H9 (cell line): ENCODE results near the gene SIGLEC1. TPM values are rescaled to one million over a fixed set of nuclear protein-coding genes. Genes with fewer than 3 reads are reported as not detected.

Experiments used
- DNase-seq: peaks from one replicate; pipeline ENCODE4 v3.0.0-alpha.2; 2017
- H2AFZ ChIP-seq: one replicate; pipeline ENCODE4 v1.6.1; 2013; ENCODE audit warnings: mild to moderate bottlenecking, low read length, control low read depth, moderate library complexity
- H2AK5ac ChIP-seq: 2 replicates; pipeline ENCODE4 v1.6.1; 2013; ENCODE audit warnings: low read length, control low read depth, mixed read lengths; ENCODE audit not compliant: insufficient read length
- H2BK120ac ChIP-seq: one replicate; pipeline ENCODE4 v1.6.1; 2013; ENCODE audit warnings: low read depth, mild to moderate bottlenecking, low read length, control low read depth, inconsistent platforms; ENCODE audit not compliant: poor library complexity, severe bottlenecking
- H2BK12ac ChIP-seq: 2 replicates; pipeline ENCODE4 v1.6.1; 2013; ENCODE audit warnings: low read length, control low read depth, mixed read lengths, low read depth; ENCODE audit not compliant: insufficient read length
- H2BK15ac ChIP-seq: 2 replicates; pipeline ENCODE4 v1.6.1; 2013; ENCODE audit warnings: low read depth, low read length, control low read depth
- H2BK20ac ChIP-seq: one replicate; pipeline ENCODE4 v1.6.1; 2013; ENCODE audit warnings: low read depth, mild to moderate bottlenecking, low read length, control low read depth, inconsistent platforms; ENCODE audit not compliant: poor library complexity, severe bottlenecking
- H2BK5ac ChIP-seq: 2 replicates; pipeline ENCODE4 v1.6.1; 2013; ENCODE audit warnings: low read length, control low read depth, mixed read lengths; ENCODE audit not compliant: insufficient read length
- H3K14ac ChIP-seq: 2 replicates; pipeline ENCODE4 v1.6.1; 2013; ENCODE audit warnings: low read length, control low read depth; ENCODE audit not compliant: insufficient read depth
- H3K18ac ChIP-seq: 2 replicates; pipeline ENCODE4 v1.6.1; 2013; ENCODE audit warnings: low read depth, mild to moderate bottlenecking, mixed read lengths, low read length, control low read depth; ENCODE audit not compliant: insufficient read length
- H3K23ac ChIP-seq: 2 replicates; pipeline ENCODE4 v1.6.1; 2013; ENCODE audit warnings: low read length, control low read depth, mixed read lengths, low read depth; ENCODE audit not compliant: insufficient read length
- H3K23me2 ChIP-seq: 2 replicates; pipeline ENCODE4 v1.6.1; 2013; ENCODE audit warnings: low read depth, mild to moderate bottlenecking, mixed read lengths, low read length, control low read depth; ENCODE audit not compliant: insufficient read length, poor library complexity, severe bottlenecking
- H3K27ac ChIP-seq: 2 replicates; pipeline ENCODE4 v1.5.1; 2013; ENCODE audit warnings: low read length, control low read depth, mixed read lengths, low read depth; ENCODE audit not compliant: insufficient read length
- H3K27me3 ChIP-seq: 2 replicates; pipeline ENCODE4 v1.6.1; 2013; ENCODE audit warnings: low read length, control low read depth, inconsistent platforms; ENCODE audit not compliant: insufficient read depth
- H3K4ac ChIP-seq: 2 replicates; pipeline ENCODE4 v1.6.1; 2013; ENCODE audit warnings: low read depth, mild to moderate bottlenecking, control low read depth, inconsistent platforms, low read length, moderate library complexity
- H3K4me1 ChIP-seq: 2 replicates; pipeline ENCODE4 v1.6.1; 2013; ENCODE audit warnings: low read length, control low read depth, inconsistent platforms; ENCODE audit not compliant: insufficient read depth
- H3K4me2 ChIP-seq: 2 replicates; pipeline ENCODE4 v1.6.1; 2013; ENCODE audit warnings: low read length, control low read depth, mixed read lengths; ENCODE audit not compliant: insufficient read length, insufficient read depth
- H3K56ac ChIP-seq: 2 replicates; pipeline ENCODE4 v1.6.1; 2013; ENCODE audit warnings: low read depth, mild to moderate bottlenecking, mixed read lengths, low read length, control low read depth; ENCODE audit not compliant: insufficient read length
- H3K79me1 ChIP-seq: 2 replicates; pipeline ENCODE4 v1.6.1; 2013; ENCODE audit warnings: low read depth, mild to moderate bottlenecking, moderate library complexity, low read length, control low read depth, inconsistent platforms; ENCODE audit not compliant: insufficient read depth, poor library complexity, severe bottlenecking
- H3K79me2 ChIP-seq: 2 replicates; pipeline ENCODE4 v1.6.1; 2013; ENCODE audit warnings: low read length, control low read depth, inconsistent platforms; ENCODE audit not compliant: insufficient read depth
- H3K9ac ChIP-seq: 2 replicates; pipeline ENCODE4 v1.6.1; 2013; ENCODE audit warnings: low read length, control low read depth, mixed read lengths; ENCODE audit not compliant: insufficient read length; ENCODE audit errors: extremely low read depth
- H3K9me3 ChIP-seq: one replicate; pipeline ENCODE4 v1.6.1; 2013; ENCODE audit warnings: low read depth, low read length, inconsistent platforms; ENCODE audit not compliant: control insufficient read depth
- H3T11ph ChIP-seq: one replicate; pipeline ENCODE4 v1.6.1; 2013; ENCODE audit warnings: mild to moderate bottlenecking, low read length, control low read depth, inconsistent platforms
- H4K20me1 ChIP-seq: one replicate; pipeline ENCODE4 v1.6.1; 2013; ENCODE audit not compliant: control insufficient read depth, insufficient read length, insufficient read depth
- H4K5ac ChIP-seq: 2 replicates; pipeline ENCODE4 v1.6.1; 2013; ENCODE audit warnings: low read depth, mild to moderate bottlenecking, mixed read lengths, low read length, control low read depth; ENCODE audit not compliant: insufficient read length
- H4K8ac ChIP-seq: replicated peaks from 2 replicates; pipeline ENCODE4 v1.6.1; 2013; ENCODE audit warnings: low read length, control low read depth, mixed read lengths, low read depth; ENCODE audit not compliant: insufficient read length
- H4K91ac ChIP-seq: 2 replicates; pipeline ENCODE4 v1.6.1; 2013; ENCODE audit warnings: low read depth, mild to moderate bottlenecking, moderate library complexity, mixed read lengths, low read length, control low read depth; ENCODE audit not compliant: insufficient read length
- H3K27ac Mint-ChIP-seq, 3 experiments: 2 replicates in 2 of 3; 3 replicates in 1 of 3; pipeline ENCODE4 v1.8.0; 2020 to 2021; ENCODE audit warnings: mixed read lengths in 3 of 3, mild to moderate bottlenecking in 1 of 3, moderate library complexity in 1 of 3
- H3K27me3 Mint-ChIP-seq: 2 replicates; pipeline ENCODE4 v1.8.0; 2021; ENCODE audit warnings: low read depth, mild to moderate bottlenecking, moderate library complexity, mixed read lengths
- H3K36me3 Mint-ChIP-seq, 3 experiments: 2 replicates in 2 of 3; 3 replicates in 1 of 3; pipeline ENCODE4 v1.8.0; 2020 to 2021; ENCODE audit warnings: low read depth in 3 of 3, mixed read lengths in 3 of 3; ENCODE audit not compliant: insufficient read depth in 1 of 3
- H3K4me1 Mint-ChIP-seq, 2 experiments: 2 replicates each; pipeline ENCODE4 v1.8.0; 2020; ENCODE audit warnings: mixed read lengths in 2 of 2
- H3K4me3 Mint-ChIP-seq, 2 experiments: 2 replicates in 1 of 2; 3 replicates in 1 of 2; pipeline ENCODE4 v1.8.0; 2020 to 2021; ENCODE audit warnings: mild to moderate bottlenecking in 2 of 2, mixed read lengths in 2 of 2, moderate library complexity in 1 of 2
- H3K9me3 Mint-ChIP-seq, 2 experiments: 2 replicates in 1 of 2; 3 replicates in 1 of 2; pipeline ENCODE4 v1.8.0; 2020; ENCODE audit warnings: mild to moderate bottlenecking in 2 of 2, mixed read lengths in 2 of 2, moderate library complexity in 1 of 2
- WGBS: extraction: QIAGEN DNeasy Blood & Tissue Kit; methylation state at CpG from one replicate; pipeline ENCODE4 v1.1.7; 2013; ENCODE audit warnings: missing lambda C conversion rate, low lambda C conversion rate, mixed read lengths; ENCODE audit not compliant: insufficient read length; ENCODE audit errors: extremely low coverage; 5-methylcytosine and 5-hydroxymethylcytosine counted together
- total RNA-seq: library from RNA; stranded (reverse); gene quantifications from 2 replicates; pipeline ENCODE4 v1.2.1, GENCODE V29; 2021
- TF ChIP-seq, protein P1 (sequence below): fragments of 200-600 bp; sonication (generic); conservative IDR thresholded peaks from 3 replicates; pipeline ENCODE4 v1.8.0; 2021; ENCODE audit warnings: antibody characterized with exemption, mild to moderate bottlenecking

Gene SIGLEC1
- total RNA-seq, 1 experiment from 2014 or later = not detected

DNA sequence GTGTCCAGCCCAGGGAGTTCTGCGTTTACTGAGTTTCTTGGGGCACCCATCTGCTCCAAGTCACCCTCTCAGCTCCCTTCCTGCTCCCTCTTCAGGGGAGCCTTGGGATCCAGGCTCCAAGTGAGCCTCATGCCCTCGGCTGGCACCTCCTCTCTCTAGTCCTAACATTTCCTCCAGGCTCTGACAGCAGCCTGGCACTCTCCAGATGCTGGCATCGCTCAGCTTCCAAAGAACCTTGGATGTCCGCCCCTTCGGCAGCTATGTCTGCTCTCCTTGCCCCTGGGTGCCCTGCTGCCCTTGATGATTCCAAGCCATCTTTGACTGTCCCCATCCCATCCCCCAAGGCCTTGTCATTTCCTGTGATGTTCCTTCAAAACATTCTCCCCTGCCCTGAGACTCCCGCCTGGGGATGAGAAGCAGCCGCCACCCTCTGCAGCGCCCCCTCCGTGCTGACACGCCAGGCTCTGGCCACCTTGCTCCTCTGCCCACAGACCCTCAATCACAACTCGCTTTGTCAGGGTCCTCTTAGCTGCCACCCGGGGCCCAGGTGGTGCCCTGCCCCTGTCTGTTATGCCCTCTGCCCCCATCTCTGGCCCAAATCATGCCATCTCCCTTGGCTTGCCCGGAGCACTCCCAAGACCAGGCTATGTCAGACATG lies 42.6 kb downstream of the SIGLEC1 start:
- Mint-ChIP-seq H3K4me3 (no peak overlapping the region; a peak in 1 of 5 replicates), H3K36me3 (0 out of 7 replicates have a peak, but pooled peaks cover 0 to 3% (median 0%) of the 10 kb centered on the region in 3 experiments), H3K27ac (peak overlapping the region in 2 of 3 experiments; percentile 34 to 76; a peak in 1 of 7 replicates), H3K9me3 (peaks cover 0 to 4% of the 10 kb centered on the region in 2 experiments; a peak in 1 of 5 replicates), H3K27me3 (peaks cover 23% of the 10 kb centered on the region), H3K4me1 (peaks cover 12 to 22% of the 10 kb centered on the region in 2 experiments)
- Histone ChIP-seq H2BK15ac (no peak overlapping the region), H3K4me1 (no peaks in the 10 kb centered on the region), H4K20me1 (no peaks in the 10 kb centered on the region), H4K5ac (no peak overlapping the region), H3T11ph (no peak overlapping the region), H3K79me1 (no peaks in the 10 kb centered on the region), H3K56ac (no peak overlapping the region), H3K9ac (no peak overlapping the region), H2AK5ac (no peak overlapping the region), H2AFZ (no peak overlapping the region), H3K23me2 (no peaks in the 10 kb centered on the region), H2BK12ac (no peak overlapping the region), H2BK5ac (no peak overlapping the region), H3K79me2 (no peaks in the 10 kb centered on the region), H3K9me3 (no peaks in the 10 kb centered on the region), H4K91ac (no peak overlapping the region), H3K18ac (no peak overlapping the region), H2BK20ac (no peak overlapping the region), H3K27ac (no peak overlapping the region), H3K4me2 (no peak overlapping the region), H3K23ac (no peak overlapping the region), H3K4ac (no peak overlapping the region), H2BK120ac (no peak overlapping the region), H3K14ac (no peak overlapping the region; the same call in 1 of the 2 replicates), H3K27me3 (0 out of 2 replicates have a peak, but pooled peaks cover 2% of the 10 kb centered on the region), H4K8ac (no peak overlapping the region)
- TF ChIP-seq, protein P1, sequence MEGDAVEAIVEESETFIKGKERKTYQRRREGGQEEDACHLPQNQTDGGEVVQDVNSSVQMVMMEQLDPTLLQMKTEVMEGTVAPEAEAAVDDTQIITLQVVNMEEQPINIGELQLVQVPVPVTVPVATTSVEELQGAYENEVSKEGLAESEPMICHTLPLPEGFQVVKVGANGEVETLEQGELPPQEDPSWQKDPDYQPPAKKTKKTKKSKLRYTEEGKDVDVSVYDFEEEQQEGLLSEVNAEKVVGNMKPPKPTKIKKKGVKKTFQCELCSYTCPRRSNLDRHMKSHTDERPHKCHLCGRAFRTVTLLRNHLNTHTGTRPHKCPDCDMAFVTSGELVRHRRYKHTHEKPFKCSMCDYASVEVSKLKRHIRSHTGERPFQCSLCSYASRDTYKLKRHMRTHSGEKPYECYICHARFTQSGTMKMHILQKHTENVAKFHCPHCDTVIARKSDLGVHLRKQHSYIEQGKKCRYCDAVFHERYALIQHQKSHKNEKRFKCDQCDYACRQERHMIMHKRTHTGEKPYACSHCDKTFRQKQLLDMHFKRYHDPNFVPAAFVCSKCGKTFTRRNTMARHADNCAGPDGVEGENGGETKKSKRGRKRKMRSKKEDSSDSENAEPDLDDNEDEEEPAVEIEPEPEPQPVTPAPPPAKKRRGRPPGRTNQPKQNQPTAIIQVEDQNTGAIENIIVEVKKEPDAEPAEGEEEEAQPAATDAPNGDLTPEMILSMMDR = no peak
- no CpG with 5 or more reads among the region's 13 CpGs for WGBS
- DNase-seq = no peak
